Activated CD4-positive, CD25-positive, alpha-beta regulatory T cell treated with anti-CD3 and anti-CD28 coated beads, Interleukin-2, amount 50 U/mL, for 16 hours (primary cell): ENCODE data around the gene OR10G8.
"Not testable (repeated sequence)": the region's sequence is repeated elsewhere in the genome, so short reads cannot be mapped to it uniquely, and the experiment has no call there.

ENCODE experiments used
- DNase-seq: peaks from one replicate; pipeline ENCODE4 v3.0.0-alpha.2; 2020; ENCODE audit warnings: low read depth, low spot score

Gene OR10G8, protein sequence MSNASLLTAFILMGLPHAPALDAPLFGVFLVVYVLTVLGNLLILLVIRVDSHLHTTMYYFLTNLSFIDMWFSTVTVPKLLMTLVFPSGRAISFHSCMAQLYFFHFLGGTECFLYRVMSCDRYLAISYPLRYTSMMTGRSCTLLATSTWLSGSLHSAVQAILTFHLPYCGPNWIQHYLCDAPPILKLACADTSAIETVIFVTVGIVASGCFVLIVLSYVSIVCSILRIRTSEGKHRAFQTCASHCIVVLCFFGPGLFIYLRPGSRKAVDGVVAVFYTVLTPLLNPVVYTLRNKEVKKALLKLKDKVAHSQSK

DNA sequence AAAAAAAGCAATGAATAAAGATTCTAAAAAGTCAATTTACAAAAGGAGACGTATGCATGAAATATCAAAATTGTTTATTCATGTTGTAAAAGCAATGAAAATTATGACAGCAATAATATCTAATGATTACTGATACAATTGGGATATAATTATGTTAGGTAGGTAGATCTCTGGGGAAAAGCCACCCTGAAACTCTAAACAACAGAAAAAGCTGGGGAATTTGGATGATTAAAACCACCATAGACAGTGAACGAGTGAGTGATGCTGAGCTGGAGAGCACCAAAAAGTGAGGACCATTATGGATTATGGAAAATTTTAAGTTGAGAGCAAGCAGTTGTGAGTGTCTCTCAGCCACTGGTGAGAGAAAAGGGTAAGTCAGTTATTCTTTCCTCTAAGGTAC lies at the start of gene OR10G8:
OR10G8 (plus strand) TSS at position 301 of the 400 bp plus-strand sequence. CDS start 2,825 bp downstream, outside the sequence.
- DNase-seq: no peak

DNA sequence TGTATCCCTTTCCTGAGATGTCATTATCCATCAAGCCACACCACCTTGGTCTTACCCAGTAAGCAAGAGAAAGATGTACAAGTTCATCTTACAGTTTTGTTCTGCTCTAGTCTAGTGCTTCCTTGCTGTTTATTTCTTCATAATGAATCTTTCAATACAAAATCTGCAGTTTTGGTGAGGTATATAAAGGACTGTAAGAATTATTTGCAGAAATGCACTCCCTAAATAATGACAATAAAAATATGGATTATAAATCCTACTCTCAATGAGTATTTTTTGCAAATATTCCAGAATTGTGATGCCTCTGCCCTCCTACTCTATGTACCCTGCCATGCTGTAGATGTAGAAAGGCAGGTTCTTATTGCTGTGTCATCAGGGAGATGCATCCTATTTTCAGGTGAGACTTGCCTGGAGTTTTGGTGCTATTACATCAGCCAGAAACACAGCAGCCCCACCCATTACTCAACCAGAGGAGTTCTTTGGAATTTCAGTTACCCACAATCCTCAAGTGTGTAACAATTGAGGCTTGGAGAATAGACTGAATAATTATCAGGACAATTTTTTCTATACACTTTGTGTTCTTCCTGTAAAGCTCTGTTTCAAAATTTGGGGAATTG lies 48.8 kb upstream of the OR10G8 start, which contains the start of gene OR10S1:
OR10S1 (minus strand) TSS at position 51 of the 617 bp plus-strand sequence. CDS start 117 bp downstream, outside the sequence.
- no peak for DNase-seq

DNA sequence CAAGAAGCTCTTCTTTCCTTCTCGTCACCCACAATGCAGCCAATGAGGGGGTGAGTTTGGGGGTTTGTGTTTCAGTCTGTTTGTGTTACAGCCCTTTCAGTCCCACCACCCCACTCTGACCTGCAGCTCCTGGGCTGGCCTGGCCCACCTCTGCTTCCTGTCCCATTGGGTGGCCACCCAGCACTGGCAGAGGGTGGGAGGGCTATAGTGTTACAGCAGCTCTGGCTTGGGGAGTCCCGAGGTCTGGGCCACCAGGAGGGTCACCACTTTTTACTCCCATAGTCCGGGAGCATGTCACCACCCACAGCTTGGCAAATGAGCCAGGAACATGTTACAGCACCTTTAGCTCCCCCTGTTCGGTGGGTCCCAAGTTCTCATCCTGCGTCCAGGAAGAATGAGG lies 47.3 kb upstream of the OR10G8 start:
- no peak for DNase-seq

DNA sequence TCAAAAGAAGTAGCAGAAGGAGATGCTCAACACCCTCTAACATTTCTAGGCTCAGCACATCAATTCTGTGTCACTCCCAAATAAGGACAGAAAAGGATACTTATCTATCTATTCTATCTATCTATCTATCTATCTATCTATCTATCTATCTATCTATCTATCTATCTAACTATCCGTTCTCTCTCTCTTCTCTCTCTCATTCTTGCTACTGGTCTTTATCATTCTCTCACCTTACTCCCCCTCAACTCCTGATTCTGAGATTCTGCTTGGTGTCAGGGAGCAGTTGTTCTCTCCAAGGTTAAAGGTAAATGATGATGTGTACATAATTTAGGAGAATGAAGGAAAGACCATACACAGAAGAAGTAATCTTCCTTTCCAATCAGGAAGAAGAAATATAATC lies 31.5 kb upstream of the OR10G8 start, which contains the start of gene OR10G6:
OR10G6 (minus strand) TSS at position 43 of the 400 bp plus-strand sequence; CDS start at position 43, 0 bp downstream.
- DNase-seq: no peak

DNA sequence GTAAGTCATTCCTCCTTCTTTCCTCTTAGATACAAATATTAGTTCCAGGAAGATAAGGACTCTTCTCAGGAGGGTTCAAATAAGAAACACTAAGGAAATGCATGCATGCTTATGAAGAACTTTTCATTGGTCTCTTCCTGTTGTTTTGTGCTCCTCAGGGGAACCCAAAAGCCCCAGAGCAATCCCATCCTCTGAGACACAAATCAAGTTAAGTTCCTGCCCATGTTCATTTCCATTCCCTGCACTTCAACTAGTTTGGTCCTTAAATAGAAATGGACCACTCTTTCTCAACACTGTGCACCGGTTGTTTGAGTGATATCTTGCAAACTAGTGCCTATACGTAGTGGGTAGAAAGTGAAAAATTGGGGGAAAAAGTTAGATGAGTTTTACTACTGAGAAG lies 13.9 kb upstream of the OR10G8 start, which contains the start of gene OR10G4:
OR10G4 (plus strand) TSS at position 301 of the 400 bp plus-strand sequence. CDS start 2,578 bp downstream, outside the sequence.
- DNase-seq: no peak

DNA sequence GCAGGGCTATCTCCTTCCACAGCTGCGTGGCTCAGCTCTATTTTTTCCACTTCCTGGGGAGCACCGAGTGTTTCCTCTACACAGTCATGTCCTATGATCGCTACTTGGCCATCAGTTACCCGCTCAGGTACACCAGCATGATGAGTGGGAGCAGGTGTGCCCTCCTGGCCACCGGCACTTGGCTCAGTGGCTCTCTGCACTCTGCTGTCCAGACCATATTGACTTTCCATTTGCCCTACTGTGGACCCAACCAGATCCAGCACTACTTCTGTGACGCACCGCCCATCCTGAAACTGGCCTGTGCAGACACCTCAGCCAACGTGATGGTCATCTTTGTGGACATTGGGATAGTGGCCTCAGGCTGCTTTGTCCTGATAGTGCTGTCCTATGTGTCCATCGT lies 10.8 kb upstream of the OR10G8 start:
- not testable (repeated sequence) for DNase-seq

DNA sequence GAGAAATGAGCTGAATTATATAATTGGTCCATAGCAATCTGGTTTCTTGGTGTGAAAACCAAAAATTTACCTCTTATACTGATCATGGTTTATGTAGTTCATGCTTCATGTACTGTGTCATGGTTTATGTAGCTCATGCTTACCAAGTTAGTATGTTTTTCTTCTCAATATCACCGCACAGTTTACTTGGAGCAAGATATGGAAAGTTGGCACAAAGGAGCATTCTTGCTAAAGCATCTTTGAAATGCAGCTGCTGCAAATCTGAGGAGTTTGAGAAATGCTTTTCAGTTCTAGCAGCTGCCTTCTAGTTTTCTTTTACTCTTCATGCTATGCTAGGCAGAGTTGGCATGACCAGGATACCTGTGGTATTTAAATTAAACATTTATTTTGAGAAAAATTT lies 10.1 kb downstream of the OR10G8 start:
- no peak for DNase-seq

DNA sequence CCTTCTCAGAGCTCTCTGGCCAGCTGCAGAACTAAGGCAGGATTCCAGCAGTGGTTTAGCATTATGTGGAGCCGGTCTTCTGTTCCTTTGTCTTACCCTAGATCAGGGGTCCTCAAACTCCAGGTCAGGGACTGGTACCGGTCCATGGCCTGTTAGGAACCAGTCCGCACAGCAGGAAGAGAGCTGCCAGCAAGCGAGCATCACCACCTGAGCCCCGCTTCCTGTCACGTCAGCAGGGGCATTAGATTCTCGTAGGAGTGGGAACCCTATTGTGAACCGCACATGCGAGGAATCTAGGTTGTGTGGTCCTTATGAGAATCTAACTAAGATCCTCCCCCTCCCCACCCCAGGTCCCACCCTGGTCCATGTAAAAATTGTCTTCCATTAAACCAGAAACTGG lies 13.0 kb downstream of the OR10G8 start:
- no peak for DNase-seq

DNA sequence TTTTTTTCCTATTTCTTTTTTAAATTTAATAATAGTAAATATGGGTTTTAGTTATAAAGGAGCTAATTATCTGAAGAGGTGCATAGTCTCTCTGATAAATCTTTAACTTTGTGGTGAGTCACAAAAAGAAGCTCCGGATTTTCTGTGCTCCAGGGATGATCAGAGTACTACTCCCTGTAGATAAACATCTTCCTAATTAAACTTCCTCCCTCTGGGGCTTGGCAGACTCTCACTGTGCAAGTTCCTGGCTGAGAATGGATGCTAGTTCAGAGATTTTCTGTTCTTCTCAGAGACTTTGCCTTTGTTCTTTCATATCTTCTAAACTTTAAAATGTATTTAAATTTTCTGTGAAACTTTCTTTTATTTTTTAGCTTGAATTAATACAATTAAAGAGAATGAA lies 14.7 kb downstream of the OR10G8 start, which contains the start of gene OR10G7:
OR10G7 (minus strand) TSS at position 72 of the 400 bp plus-strand sequence. CDS start 2,324 bp downstream, outside the sequence.
- DNase-seq: no peak

DNA sequence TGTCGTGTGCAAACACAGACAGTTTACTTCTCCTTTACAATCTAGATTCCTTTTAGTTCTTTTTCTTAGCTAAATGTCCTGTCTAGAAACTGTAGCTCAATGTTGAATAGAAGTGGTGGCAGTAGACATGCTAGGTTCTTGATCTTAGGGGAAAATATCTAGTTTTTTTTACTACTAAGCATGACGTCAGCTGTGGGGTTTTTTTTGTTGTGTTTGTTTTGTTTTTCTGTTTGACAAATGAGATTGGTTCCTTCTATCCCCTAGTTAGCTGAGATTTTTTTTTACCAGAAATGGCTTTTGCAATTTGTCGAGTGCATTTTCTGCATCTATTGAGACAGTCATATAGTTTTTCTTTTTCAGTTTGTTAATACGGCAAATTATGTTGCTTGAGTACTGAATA lies 16.8 kb downstream of the OR10G8 start:
- DNase-seq: no peak

DNA sequence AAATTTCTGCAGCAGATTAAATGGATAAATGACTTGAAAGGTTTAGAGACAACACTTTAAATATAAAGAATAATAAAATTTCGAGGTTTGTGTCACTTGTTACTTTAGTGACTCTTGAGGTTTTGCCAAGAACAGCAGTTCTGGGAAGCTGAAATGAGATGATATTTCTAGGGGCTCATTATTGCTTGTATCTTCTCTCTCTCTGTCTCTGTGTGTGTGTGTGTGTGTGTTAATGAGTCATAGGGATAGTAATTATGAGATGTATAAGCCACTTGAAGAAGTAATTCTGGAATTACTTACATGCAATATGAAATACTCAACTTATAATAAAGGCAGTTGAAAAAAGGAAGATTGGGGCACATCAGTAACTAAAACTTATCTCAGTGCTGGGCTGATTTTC lies 24.1 kb downstream of the OR10G8 start:
- DNase-seq: no peak

DNA sequence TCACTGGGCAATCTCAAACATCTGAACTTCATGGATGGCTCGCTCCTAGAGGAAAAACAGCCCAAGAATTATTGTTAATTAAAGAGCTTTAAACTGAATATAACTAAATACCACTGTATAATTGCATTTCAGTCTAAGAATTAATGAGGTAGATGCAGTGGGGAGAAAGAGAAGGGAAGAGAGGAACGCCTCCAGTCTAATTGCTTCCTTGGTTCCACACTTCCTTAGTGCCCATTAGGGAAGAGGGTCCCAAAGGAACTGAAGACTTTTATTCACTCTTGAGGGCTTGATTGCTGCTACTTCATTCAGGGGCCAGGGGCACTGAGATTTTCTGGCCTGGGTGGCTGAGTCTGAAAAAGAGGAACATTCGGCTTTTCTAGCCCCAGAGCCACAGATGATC lies 26.4 kb downstream of the OR10G8 start:
- no peak for DNase-seq

DNA sequence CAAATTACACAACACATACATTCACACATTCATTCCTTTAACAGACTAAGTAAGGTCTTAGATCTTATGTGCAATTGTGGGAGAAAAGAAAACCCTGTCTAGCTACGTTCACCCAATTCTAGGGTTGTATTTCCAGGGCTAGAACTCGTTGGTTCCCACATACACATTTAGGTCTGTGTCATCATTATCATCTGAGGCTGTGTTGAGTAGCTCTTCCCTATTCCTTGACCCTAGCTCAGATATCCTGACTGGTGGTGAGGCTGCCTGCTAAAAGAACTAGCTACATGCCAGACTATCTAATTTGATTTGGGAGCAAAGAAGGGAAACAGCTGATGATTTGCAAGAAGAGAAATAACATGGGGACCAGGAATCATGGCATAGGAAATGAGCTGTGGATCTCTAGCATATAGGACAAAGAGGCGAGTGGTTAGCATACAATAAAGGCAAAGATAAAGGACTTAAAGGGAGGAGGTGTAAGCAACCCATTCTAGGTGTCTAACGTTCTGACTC lies 42.1 kb downstream of the OR10G8 start:
- DNase-seq: no peak

DNA sequence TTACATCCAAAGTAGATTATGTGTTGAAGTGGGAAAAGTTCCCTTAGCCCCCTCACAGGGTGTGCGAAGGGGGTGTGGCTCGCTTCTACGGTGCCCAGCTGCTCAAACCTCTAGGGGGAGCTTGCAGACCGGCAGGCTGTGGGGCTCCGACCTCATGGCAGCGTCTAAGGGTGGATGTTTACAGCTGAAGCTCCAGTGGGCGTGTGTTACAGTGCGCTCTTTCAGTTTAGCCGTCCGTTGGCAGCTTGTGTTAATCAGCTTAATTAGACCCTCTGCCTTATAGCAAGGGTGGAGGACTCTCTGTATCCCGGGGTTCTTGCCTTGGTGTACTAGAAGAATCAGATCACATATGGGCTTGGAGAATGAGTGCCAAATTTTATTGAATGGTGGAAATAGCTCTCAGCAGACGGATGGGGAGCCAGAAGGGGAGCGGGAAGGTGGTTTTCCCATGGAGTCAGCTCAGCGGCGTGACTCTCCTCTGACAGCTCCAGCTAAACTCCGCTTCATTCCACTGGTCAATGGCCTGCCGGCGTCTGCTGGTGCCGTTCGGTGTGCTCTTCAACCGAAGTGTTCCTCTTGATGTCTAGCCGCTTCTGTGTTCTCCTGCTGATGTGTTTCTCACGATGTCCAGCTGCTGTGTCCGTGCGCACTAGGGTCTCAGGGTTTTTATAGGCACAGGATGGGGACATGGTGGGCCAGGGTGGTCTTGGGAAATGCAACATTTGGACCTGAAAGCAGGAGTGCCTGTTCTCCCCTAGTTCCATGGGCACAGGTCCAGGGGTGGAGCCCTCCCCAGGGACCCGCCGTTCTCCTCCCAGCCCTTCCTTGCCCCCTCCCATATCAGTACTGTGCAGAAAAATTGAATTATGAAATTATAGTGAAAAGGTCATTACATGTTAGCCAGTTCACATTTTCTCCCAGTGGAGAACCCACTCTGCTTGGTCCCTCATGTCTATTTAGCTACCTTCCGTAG lies 43.1 kb downstream of the OR10G8 start:
- no peak for DNase-seq

DNA sequence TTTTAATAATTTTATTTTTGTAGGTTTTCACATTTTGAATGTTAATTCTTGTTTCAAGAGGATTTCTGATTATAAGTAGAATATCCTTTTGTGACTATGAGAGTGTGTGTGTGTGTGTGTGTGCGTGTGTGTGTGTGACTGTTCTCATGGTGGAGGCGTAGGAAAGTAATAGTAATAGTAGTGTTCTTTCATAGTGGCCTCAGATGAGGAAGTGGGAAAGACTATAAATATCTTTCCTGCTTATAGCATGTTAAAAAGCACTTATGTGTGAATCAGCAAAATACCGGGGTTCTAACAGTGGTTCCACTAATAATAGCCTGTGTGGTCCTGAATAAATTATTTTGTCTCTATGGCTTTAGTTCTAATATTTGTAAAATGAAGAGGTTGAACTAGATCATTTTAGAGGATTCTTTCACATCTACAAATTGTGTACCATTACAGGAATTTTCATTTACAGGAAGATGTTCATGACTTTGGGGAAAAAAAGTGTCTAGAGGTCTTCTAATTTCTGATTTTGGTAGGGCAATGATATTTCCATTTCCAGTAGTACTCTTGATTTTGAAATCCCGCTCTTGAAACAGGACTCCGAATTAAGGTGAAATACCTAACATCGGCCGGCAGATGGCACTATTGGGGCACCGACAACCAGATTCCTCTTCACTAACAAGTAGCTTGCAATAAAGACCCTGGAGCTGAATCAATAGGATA lies 44.5 kb downstream of the OR10G8 start:
- peak; percentile 29 for DNase-seq

DNA sequence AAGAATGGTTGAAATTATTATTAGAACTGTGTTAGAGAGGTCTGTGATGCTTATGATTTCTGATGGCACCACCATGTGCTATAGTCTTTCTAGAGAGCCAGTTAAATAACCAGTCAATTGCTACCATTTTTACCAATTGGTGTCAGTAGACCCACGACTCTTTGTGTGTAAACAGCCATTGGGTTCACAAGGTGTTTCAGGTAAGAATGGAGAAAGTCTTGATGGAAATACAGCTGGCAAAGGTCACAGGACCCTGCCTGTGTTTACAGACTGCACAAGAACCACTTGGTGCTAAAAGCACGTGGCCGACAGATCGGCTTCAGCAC lies 45.0 kb downstream of the OR10G8 start:
- no peak for DNase-seq

DNA sequence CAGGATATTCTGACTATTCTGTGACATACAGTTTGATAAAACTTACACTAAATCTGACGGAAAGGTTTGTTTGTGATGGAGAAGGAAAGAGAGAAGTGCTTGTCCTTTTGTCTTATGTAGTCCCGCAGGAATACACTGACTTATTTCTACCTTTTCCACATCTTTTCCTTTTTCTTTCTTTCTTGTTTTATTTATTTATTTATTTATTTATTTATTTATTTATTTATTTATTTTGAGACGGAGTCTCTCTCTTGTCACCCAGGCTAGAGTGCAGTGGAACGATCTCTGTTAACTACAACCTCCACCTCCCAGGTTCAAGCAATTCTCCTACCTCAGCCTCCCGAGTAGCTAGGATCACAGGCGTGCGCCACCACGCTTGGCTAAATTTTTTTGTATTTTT lies 45.5 kb downstream of the OR10G8 start:
- no peak for DNase-seq

DNA sequence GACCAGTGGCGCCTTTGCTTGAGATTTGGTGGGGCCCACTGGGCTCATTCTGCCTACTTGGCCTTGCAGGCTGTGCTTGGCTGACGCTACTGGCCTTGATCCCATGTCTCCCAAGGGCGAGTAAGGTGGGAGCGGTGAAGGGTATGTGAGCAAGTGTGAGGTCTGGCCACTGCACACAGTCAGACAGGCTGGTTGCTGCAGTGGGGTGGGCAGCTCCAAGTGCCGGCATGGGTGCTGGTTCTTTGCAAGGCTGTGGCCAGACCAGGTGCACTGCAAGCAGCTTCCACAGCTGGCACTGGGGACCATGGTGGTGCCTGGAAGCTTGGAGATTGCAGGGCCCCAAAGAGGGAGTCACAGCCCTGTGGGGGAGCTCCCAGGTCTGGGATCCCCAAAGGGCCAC lies 48.0 kb downstream of the OR10G8 start:
- DNase-seq: no peak

DNA sequence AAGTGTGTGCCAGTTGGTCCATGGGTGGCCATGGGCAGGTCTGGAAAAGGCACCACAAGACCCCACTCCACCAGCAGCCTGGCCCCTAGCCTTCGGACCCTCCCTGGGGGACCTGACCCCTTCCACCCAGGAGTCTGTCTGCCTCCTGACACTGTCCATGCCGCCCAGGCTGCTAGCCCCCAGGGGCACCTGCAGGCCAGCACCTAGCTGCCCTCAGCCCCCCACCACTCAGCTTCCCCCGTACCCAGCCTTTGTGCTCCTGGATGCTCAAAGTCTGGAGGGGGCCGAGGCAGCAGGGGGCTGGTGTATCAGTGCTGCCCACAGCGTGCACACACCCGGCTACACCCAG lies 48.9 kb downstream of the OR10G8 start:
- DNase-seq: no peak

DNA sequence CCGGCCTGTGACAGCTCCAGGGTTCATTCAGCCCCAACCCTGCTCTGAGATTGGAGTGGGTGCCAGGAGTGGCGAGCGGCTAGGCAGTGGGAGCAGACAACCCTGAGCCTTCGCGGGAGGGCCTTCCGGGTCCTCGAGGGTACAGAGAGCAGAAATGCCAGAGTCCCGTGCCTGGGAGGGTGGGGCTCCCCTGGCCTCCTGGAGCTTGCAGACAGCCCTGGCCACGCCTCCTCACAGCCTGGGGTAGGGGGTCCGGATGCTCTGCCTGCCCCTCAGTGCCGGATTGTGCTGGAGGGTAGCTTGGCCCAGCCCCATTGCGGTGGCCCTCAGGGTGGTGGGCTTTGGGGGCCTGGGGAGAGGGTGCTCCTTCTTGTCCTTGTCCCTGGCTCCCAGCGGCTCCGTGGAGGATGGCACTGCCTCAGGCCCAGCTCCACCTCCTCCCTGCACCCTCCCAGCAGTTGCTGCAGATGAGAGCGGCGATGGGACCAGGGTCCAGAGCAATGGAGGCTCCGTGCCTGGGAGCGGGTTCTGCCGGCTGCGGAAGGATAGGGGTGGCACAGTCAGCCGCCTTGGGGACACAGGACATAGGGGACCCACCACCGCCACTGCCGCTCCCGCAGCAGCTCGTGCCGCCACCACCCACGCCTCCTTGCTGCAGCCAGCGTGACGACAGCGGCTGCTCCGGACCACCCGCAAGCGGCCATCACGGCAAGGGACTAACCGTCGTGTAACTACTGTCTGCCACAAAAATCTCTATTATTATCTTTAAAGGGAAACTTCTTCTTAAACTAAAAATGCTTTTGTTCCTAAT lies 49.4 kb downstream of the OR10G8 start:
- no peak for DNase-seq
